Ectodermal cell (in vitro differentiated cells): ENCODE data around the gene ZNF629.
"Not testable (repeated sequence)": the region's sequence is repeated elsewhere in the genome, so short reads cannot be mapped to it uniquely, and the experiment has no call there.

Experiments
- H3K27ac ChIP-seq: 2 replicates; pipeline ENCODE4 v1.7.0; 2013; ENCODE audit warnings: mild to moderate bottlenecking, low read depth, low read length; ENCODE audit not compliant: insufficient read depth, poor library complexity, severe bottlenecking
- H3K27me3 ChIP-seq: 2 replicates; pipeline ENCODE4 v1.7.0; 2013; ENCODE audit warnings: mild to moderate bottlenecking, low read length; ENCODE audit not compliant: insufficient read depth, control insufficient read depth, poor library complexity, severe bottlenecking
- H3K36me3 ChIP-seq: one replicate; pipeline ENCODE4 v1.7.0; 2013; ENCODE audit warnings: low read length; ENCODE audit not compliant: control insufficient read depth, insufficient read depth
- H3K4me1 ChIP-seq: one replicate; pipeline ENCODE4 v1.7.0; 2013; ENCODE audit warnings: low read length; ENCODE audit not compliant: control insufficient read depth, insufficient read depth
- H3K4me3 ChIP-seq: 2 replicates; pipeline ENCODE4 v1.7.0; 2013; ENCODE audit warnings: low read depth, low read length, control low read depth; ENCODE audit not compliant: insufficient read depth
- H3K9me3 ChIP-seq: 2 replicates; pipeline ENCODE4 v1.7.0; 2013; ENCODE audit warnings: mild to moderate bottlenecking, low read length, moderate library complexity; ENCODE audit not compliant: control insufficient read depth
- WGBS, 2 experiments: methylation state at CpG; one replicate each; pipeline ENCODE4 v1.1.7; 2013; ENCODE audit warnings: missing lambda C conversion rate in 2 of 2; 5-methylcytosine and 5-hydroxymethylcytosine counted together

ZNF629 gene

GRCh38 chr16:30808890-30809426, 22.0 kb upstream of the ZNF629 start:
- not testable (repeated sequence) for H3K9me3 ChIP-seq, H3K36me3 ChIP-seq, H3K27ac ChIP-seq, H3K4me1 ChIP-seq, H3K4me3 ChIP-seq
- peaks cover 33% of the 10 kb centered on the region for H3K27me3 ChIP-seq
- 74 to 80% methylated on average over 5 of the region's 5 CpGs for WGBS, 2 experiments

- Histone ChIP-seq H3K27me3 (peaks cover 35% of the 10 kb centered on the region), H3K4me1 (no peaks in the 10 kb centered on the region), H3K4me3 (no peak overlapping the region), H3K9me3 (no peaks in the 10 kb centered on the region), H3K36me3 (no peaks in the 10 kb centered on the region), H3K27ac (no peak overlapping the region)
- 95 to 98% methylated on average over 5 of the region's 5 CpGs for WGBS, 2 experiments
These were observed 21.1 kb upstream of the ZNF629 start for GRCh38 chr16:30808146-30808545.

- H3K36me3 ChIP-seq = no peaks in the 10 kb centered on the region
- no peak overlapping the region for H3K27ac ChIP-seq
- no peaks in the 10 kb centered on the region for H3K9me3 ChIP-seq
- 3% methylated on average over 62 of the region's 62 CpGs for WGBS, 2 experiments
- no peaks in the 10 kb centered on the region for H3K4me1 ChIP-seq
- H3K27me3 ChIP-seq = peaks cover 25% of the 10 kb centered on the region
- peak overlapping the region; percentile 65 for H3K4me3 ChIP-seq
These were observed 18.6 kb upstream of the ZNF629 start for GRCh38 chr16:30805370-30806169.

- 73% methylated on average over 8 of the region's 8 CpGs for WGBS, 2 experiments
- H3K27ac ChIP-seq = no peak overlapping the region
- no peaks in the 10 kb centered on the region for H3K9me3 ChIP-seq
- peak overlapping the region; percentile 65 for H3K4me3 ChIP-seq
- H3K27me3 ChIP-seq = peaks cover 27% of the 10 kb centered on the region
- H3K4me1 ChIP-seq = no peaks in the 10 kb centered on the region
- H3K36me3 ChIP-seq = no peaks in the 10 kb centered on the region
These were observed 18.0 kb upstream of the ZNF629 start for GRCh38 chr16:30805056-30805369.

- H3K27me3 ChIP-seq = peaks cover 30% of the 10 kb centered on the region
- H3K27ac ChIP-seq = no peak overlapping the region
- no peaks in the 10 kb centered on the region for H3K9me3 ChIP-seq
- H3K4me3 ChIP-seq = no peak overlapping the region
- H3K36me3 ChIP-seq = no peaks in the 10 kb centered on the region
- H3K4me1 ChIP-seq = no peaks in the 10 kb centered on the region
- WGBS, 2 experiments = 75 to 86% methylated on average over 3 of the region's 3 CpGs
These were observed 15.9 kb upstream of the ZNF629 start for GRCh38 chr16:30802936-30803335.

- Histone ChIP-seq H3K9me3 (no peaks in the 10 kb centered on the region), H3K4me3 (no peak overlapping the region), H3K36me3 (no peaks in the 10 kb centered on the region), H3K27ac (no peak overlapping the region), H3K27me3 (peaks cover 5% of the 10 kb centered on the region), H3K4me1 (no peaks in the 10 kb centered on the region)
- WGBS, 2 experiments = 84 to 85% methylated on average over 8 of the region's 8 CpGs
These were observed 10.8 kb upstream of the ZNF629 start for GRCh38 chr16:30797670-30798309.

GRCh38 chr16:30794634-30795033, 7.6 kb upstream of the ZNF629 start:
- Histone ChIP-seq H3K9me3 (no peaks in the 10 kb centered on the region), H3K27me3 (no peaks in the 10 kb centered on the region), H3K4me1 (no peaks in the 10 kb centered on the region), H3K36me3 (no peaks in the 10 kb centered on the region), H3K27ac (no peak overlapping the region), H3K4me3 (no peak overlapping the region)
- 86 to 87% methylated on average over 3 of the region's 3 CpGs for WGBS, 2 experiments

- Histone ChIP-seq H3K27me3 (no peaks in the 10 kb centered on the region), H3K4me3 (no peak overlapping the region), H3K36me3 (no peaks in the 10 kb centered on the region), H3K9me3 (no peaks in the 10 kb centered on the region), H3K4me1 (no peaks in the 10 kb centered on the region), H3K27ac (no peak overlapping the region)
- 83 to 85% methylated on average over 7 of the region's 7 CpGs for WGBS, 2 experiments
These were observed 6.6 kb upstream of the ZNF629 start for GRCh38 chr16:30793508-30794069.

- 67 to 68% methylated on average over 11 of the region's 11 CpGs for WGBS, 2 experiments
- Histone ChIP-seq H3K9me3 (no peaks in the 10 kb centered on the region), H3K36me3 (peaks cover 9% of the 10 kb centered on the region), H3K4me3 (peak overlapping the region; percentile 88), H3K27me3 (no peaks in the 10 kb centered on the region), H3K27ac (no peak overlapping the region), H3K4me1 (peaks cover 8% of the 10 kb centered on the region)
These were observed 791 bp upstream of the ZNF629 start for GRCh38 chr16:30787613-30788378.
